Measurements from ENCODE around the gene CAPZB.

The CAPZB gene

GRCh38 chr1:19343617-19344350, 141.6 kb downstream of the CAPZB start:
- Histone ChIP-seq H3K9ac (ENCODE audit: low read depth, low read length) (no peak overlapping the region), H3K36me3 (ENCODE audit: insufficient read depth, low read depth, low read length) (peaks cover 54% of the 10 kb centered on the region), H3K4me1 (ENCODE audit: insufficient read depth, low read length) (no peaks in the 10 kb centered on the region; the same call in 1 of the 2 replicates), H3K9me3 (ENCODE audit: insufficient read depth, low read depth, low read length) (no peaks in the 10 kb centered on the region), H3K27me3 (ENCODE audit: insufficient read depth, low read length) (no peaks in the 10 kb centered on the region), H3K4me3 (ENCODE audit: low read length) (no peak overlapping the region), H3K27ac (ENCODE audit: low read length) (no peak overlapping the region)

GRCh38 chr1:19342894-19343616, 142.3 kb downstream of the CAPZB start:
- Histone ChIP-seq H3K27ac (ENCODE audit: low read length) (no peak overlapping the region), H3K27me3 (ENCODE audit: insufficient read depth, low read length) (no peaks in the 10 kb centered on the region), H3K4me3 (ENCODE audit: low read length) (no peak overlapping the region), H3K4me1 (ENCODE audit: insufficient read depth, low read length) (peaks cover under 1% of the 10 kb centered on the region; the same call in 1 of the 2 replicates), H3K9me3 (ENCODE audit: insufficient read depth, low read depth, low read length) (no peaks in the 10 kb centered on the region), H3K9ac (ENCODE audit: low read depth, low read length) (no peak overlapping the region), H3K36me3 (ENCODE audit: insufficient read depth, low read depth, low read length) (peaks cover 52% of the 10 kb centered on the region)

GRCh38 chr1:19342062-19342750, 143.1 kb downstream of the CAPZB start:
- no peaks in the 10 kb centered on the region for H3K9me3 ChIP-seq (ENCODE audit: insufficient read depth, low read depth, low read length)
- no peak overlapping the region for H3K4me3 ChIP-seq (ENCODE audit: low read length)
- no peak overlapping the region for H3K27ac ChIP-seq (ENCODE audit: low read length)
- H3K36me3 ChIP-seq (ENCODE audit: insufficient read depth, low read depth, low read length), result peaks cover 45% of the 10 kb centered on the region
- H3K4me1 ChIP-seq (ENCODE audit: insufficient read depth, low read length), result peaks cover 3% of the 10 kb centered on the region; the same call in 1 of the 2 replicates
- H3K9ac ChIP-seq (ENCODE audit: low read depth, low read length), result no peak overlapping the region
- no peaks in the 10 kb centered on the region for H3K27me3 ChIP-seq (ENCODE audit: insufficient read depth, low read length)

- Histone ChIP-seq H3K4me3 (ENCODE audit: low read length) (no peak overlapping the region), H3K9ac (ENCODE audit: low read depth, low read length) (no peak overlapping the region), H3K4me1 (ENCODE audit: insufficient read depth, low read length) (peaks cover 3% of the 10 kb centered on the region; the same call in 1 of the 2 replicates), H3K36me3 (ENCODE audit: insufficient read depth, low read depth, low read length) (peaks cover 45% of the 10 kb centered on the region), H3K9me3 (ENCODE audit: insufficient read depth, low read depth, low read length) (no peaks in the 10 kb centered on the region), H3K27ac (ENCODE audit: low read length) (no peak overlapping the region), H3K27me3 (ENCODE audit: insufficient read depth, low read length) (no peaks in the 10 kb centered on the region)
Measured at GRCh38 chr1:19341201-19342061, 143.9 kb downstream of the CAPZB start.

GRCh38 chr1:19340387-19340937, 144.9 kb downstream of the CAPZB start:
- peaks cover 42% of the 10 kb centered on the region for H3K36me3 ChIP-seq (ENCODE audit: insufficient read depth, low read depth, low read length)
- H3K9ac ChIP-seq (ENCODE audit: low read depth, low read length), result no peak overlapping the region
- no peaks in the 10 kb centered on the region for H3K27me3 ChIP-seq (ENCODE audit: insufficient read depth, low read length)
- H3K9me3 ChIP-seq (ENCODE audit: insufficient read depth, low read depth, low read length), result no peaks in the 10 kb centered on the region
- H3K4me3 ChIP-seq (ENCODE audit: low read length), result no peak overlapping the region
- H3K4me1 ChIP-seq (ENCODE audit: insufficient read depth, low read length), result peaks cover 3% of the 10 kb centered on the region; the same call in 1 of the 2 replicates
- no peak overlapping the region for H3K27ac ChIP-seq (ENCODE audit: low read length)

GRCh38 chr1:19339214-19339861, 146.0 kb downstream of the CAPZB start:
- Histone ChIP-seq H3K36me3 (ENCODE audit: insufficient read depth, low read depth, low read length) (peaks cover 31% of the 10 kb centered on the region), H3K27ac (ENCODE audit: low read length) (no peak overlapping the region), H3K4me3 (ENCODE audit: low read length) (no peak overlapping the region), H3K27me3 (ENCODE audit: insufficient read depth, low read length) (no peaks in the 10 kb centered on the region), H3K9ac (ENCODE audit: low read depth, low read length) (no peak overlapping the region), H3K4me1 (ENCODE audit: insufficient read depth, low read length) (peaks cover 3% of the 10 kb centered on the region; the same call in 1 of the 2 replicates), H3K9me3 (ENCODE audit: insufficient read depth, low read depth, low read length) (no peaks in the 10 kb centered on the region)

- Histone ChIP-seq H3K9ac (ENCODE audit: low read depth, low read length) (peak overlapping the region; percentile 49; the same call in 1 of the 2 replicates), H3K4me3 (ENCODE audit: low read length) (peak overlapping the region; percentile 40; the same call in 1 of the 2 replicates), H3K9me3 (ENCODE audit: insufficient read depth, low read depth, low read length) (no peaks in the 10 kb centered on the region), H3K27ac (ENCODE audit: low read length) (no peak overlapping the region), H3K4me1 (ENCODE audit: insufficient read depth, low read length) (peaks cover 3% of the 10 kb centered on the region; the same call in 1 of the 2 replicates), H3K27me3 (ENCODE audit: insufficient read depth, low read length) (no peaks in the 10 kb centered on the region), H3K36me3 (ENCODE audit: insufficient read depth, low read depth, low read length) (peaks cover 21% of the 10 kb centered on the region)
Measured at GRCh38 chr1:19338323-19338762, 147.0 kb downstream of the CAPZB start.

- Histone ChIP-seq H3K27me3 (ENCODE audit: insufficient read depth, low read length) (no peaks in the 10 kb centered on the region), H3K4me1 (ENCODE audit: insufficient read depth, low read length) (peaks cover 3% of the 10 kb centered on the region; the same call in 1 of the 2 replicates), H3K9me3 (ENCODE audit: insufficient read depth, low read depth, low read length) (no peaks in the 10 kb centered on the region), H3K36me3 (ENCODE audit: insufficient read depth, low read depth, low read length) (peaks cover 11% of the 10 kb centered on the region), H3K9ac (ENCODE audit: low read depth, low read length) (peak overlapping the region; percentile 49; the same call in 1 of the 2 replicates), H3K27ac (ENCODE audit: low read length) (no peak overlapping the region), H3K4me3 (ENCODE audit: low read length) (no peak overlapping the region)
Measured at GRCh38 chr1:19337289-19337688, 148.1 kb downstream of the CAPZB start.

- no peaks in the 10 kb centered on the region for H3K27me3 ChIP-seq (ENCODE audit: insufficient read depth, low read length)
- H3K36me3 ChIP-seq (ENCODE audit: insufficient read depth, low read depth, low read length), result 0 out of 2 replicates have a peak, but pooled peaks cover 11% of the 10 kb centered on the region
- no peak overlapping the region for H3K27ac ChIP-seq (ENCODE audit: low read length)
- H3K4me3 ChIP-seq (ENCODE audit: low read length), result no peak overlapping the region
- H3K9me3 ChIP-seq (ENCODE audit: insufficient read depth, low read depth, low read length), result no peaks in the 10 kb centered on the region
- H3K9ac ChIP-seq (ENCODE audit: low read depth, low read length), result no peak overlapping the region
- H3K4me1 ChIP-seq (ENCODE audit: insufficient read depth, low read length), result peaks cover 3% of the 10 kb centered on the region; the same call in 1 of the 2 replicates
Measured at GRCh38 chr1:19336543-19336942, 148.8 kb downstream of the CAPZB start.

- Histone ChIP-seq H3K27me3 (ENCODE audit: insufficient read depth, low read length) (no peaks in the 10 kb centered on the region), H3K4me3 (ENCODE audit: low read length) (no peak overlapping the region), H3K4me1 (ENCODE audit: insufficient read depth, low read length) (peaks cover 3% of the 10 kb centered on the region; the same call in 1 of the 2 replicates), H3K27ac (ENCODE audit: low read length) (no peak overlapping the region), H3K9ac (ENCODE audit: low read depth, low read length) (no peak overlapping the region), H3K36me3 (ENCODE audit: insufficient read depth, low read depth, low read length) (no peaks in the 10 kb centered on the region), H3K9me3 (ENCODE audit: insufficient read depth, low read depth, low read length) (no peaks in the 10 kb centered on the region)
Measured at GRCh38 chr1:19333587-19334354, 151.6 kb downstream of the CAPZB start.

All from iPS-20b (cell line).